GM06990 (cell line): ENCODE results near the gene AMOTL2.

Experiments used
- DNase-seq: peaks from one replicate; pipeline ENCODE4 v3.0.0-alpha.2; 2011; ENCODE audit not compliant: insufficient read length; ENCODE audit errors: extremely low read depth
- H3K27me3 ChIP-seq: replicated peaks from 2 replicates; pipeline ENCODE4 v1.6.0; 2011; ENCODE audit warnings: low read length; ENCODE audit not compliant: control insufficient read depth, insufficient read depth
- H3K36me3 ChIP-seq: 2 replicates; pipeline ENCODE4 v1.5.1; 2011; ENCODE audit warnings: low read length; ENCODE audit not compliant: control insufficient read depth, insufficient read depth
- H3K4me3 ChIP-seq: replicated peaks from 2 replicates; pipeline ENCODE4 v1.5.1; 2011; ENCODE audit warnings: low read depth, mild to moderate bottlenecking, control low read depth, low read length
- TF ChIP-seq, protein P1 (sequence below): IDR thresholded peaks from 2 replicates; pipeline ENCODE4 v1.5.1; 2011; ENCODE audit warnings: low read length, control low read depth, mild to moderate bottlenecking, inconsistent platforms; ENCODE audit not compliant: insufficient read depth, poor library complexity, severe bottlenecking

The AMOTL2 gene

DNA sequence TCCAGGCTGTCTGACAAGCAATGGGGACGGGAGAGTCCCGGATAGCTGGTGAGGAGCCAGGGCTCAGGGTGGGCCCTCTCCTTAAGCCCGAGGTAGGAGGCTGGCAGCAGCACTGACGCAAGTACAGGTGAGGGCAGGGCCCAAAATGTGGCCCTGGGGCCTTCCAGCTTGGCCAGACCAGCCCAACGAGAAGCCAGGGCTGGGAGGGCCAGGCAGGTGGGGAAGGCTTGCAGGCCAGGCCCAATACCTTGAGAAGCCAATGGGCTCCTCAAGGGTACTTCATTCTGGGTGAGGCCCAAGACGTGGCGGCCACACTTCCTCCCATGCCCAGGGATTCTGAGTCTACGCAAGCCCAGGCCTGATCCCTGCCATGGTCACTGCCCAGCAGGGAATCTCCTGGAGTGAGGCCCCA, 37.2 kb downstream of the AMOTL2 start:
- TF ChIP-seq, protein P1, sequence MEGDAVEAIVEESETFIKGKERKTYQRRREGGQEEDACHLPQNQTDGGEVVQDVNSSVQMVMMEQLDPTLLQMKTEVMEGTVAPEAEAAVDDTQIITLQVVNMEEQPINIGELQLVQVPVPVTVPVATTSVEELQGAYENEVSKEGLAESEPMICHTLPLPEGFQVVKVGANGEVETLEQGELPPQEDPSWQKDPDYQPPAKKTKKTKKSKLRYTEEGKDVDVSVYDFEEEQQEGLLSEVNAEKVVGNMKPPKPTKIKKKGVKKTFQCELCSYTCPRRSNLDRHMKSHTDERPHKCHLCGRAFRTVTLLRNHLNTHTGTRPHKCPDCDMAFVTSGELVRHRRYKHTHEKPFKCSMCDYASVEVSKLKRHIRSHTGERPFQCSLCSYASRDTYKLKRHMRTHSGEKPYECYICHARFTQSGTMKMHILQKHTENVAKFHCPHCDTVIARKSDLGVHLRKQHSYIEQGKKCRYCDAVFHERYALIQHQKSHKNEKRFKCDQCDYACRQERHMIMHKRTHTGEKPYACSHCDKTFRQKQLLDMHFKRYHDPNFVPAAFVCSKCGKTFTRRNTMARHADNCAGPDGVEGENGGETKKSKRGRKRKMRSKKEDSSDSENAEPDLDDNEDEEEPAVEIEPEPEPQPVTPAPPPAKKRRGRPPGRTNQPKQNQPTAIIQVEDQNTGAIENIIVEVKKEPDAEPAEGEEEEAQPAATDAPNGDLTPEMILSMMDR: no peak
- Histone ChIP-seq H3K36me3 (no peaks in the 10 kb centered on the region), H3K27me3 (no peaks in the 10 kb centered on the region), H3K4me3 (no peak overlapping the region)
- DNase-seq: no peak

DNA sequence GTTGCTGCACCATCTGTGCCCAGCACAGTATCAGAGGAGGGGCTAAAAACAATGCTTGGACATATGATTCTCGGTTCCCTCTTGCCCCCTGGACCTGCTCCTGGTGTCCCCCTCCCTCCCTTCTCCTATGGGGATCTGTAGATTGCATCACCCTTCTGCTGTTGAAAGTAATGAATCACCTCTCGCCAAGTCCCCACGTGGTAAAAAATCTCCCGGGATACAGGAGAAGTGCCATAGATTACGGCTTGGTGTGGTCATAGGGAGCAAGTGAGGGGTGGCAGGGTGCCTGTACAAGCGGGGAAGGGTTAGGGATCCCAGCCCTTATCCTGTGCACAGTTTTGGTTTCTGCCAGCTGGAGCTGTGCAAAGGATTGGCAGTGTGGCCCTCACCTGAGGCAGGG, 37.7 kb downstream of the AMOTL2 start:
- Histone ChIP-seq H3K36me3 (no peaks in the 10 kb centered on the region), H3K27me3 (no peaks in the 10 kb centered on the region), H3K4me3 (no peak overlapping the region)
- TF ChIP-seq, protein P1: no peak
- no peak for DNase-seq

DNA sequence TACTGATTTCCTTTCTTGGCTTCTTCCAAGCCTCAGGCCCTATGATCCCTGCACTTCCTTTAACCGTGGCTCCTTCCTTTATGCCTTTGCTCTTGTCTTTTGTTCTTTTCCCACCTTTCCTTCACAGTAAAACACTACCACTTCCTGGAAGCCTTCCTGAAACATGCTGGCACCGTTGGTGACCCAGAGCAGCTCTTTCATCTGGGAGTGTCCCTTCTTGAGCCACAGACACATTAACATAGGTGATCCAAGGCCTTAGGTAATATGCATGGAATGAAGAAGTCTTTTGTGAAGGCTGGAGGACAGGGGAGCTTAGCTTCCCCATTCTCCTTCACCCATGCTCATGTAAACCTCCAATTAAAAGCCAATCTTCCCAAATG, 39.4 kb downstream of the AMOTL2 start:
- H3K27me3 ChIP-seq: no peaks in the 10 kb centered on the region; the same call in 1 of the 2 replicates
- DNase-seq: no peak
- no peaks in the 10 kb centered on the region for H3K36me3 ChIP-seq
- TF ChIP-seq, protein P1: no peak
- no peak overlapping the region for H3K4me3 ChIP-seq

DNA sequence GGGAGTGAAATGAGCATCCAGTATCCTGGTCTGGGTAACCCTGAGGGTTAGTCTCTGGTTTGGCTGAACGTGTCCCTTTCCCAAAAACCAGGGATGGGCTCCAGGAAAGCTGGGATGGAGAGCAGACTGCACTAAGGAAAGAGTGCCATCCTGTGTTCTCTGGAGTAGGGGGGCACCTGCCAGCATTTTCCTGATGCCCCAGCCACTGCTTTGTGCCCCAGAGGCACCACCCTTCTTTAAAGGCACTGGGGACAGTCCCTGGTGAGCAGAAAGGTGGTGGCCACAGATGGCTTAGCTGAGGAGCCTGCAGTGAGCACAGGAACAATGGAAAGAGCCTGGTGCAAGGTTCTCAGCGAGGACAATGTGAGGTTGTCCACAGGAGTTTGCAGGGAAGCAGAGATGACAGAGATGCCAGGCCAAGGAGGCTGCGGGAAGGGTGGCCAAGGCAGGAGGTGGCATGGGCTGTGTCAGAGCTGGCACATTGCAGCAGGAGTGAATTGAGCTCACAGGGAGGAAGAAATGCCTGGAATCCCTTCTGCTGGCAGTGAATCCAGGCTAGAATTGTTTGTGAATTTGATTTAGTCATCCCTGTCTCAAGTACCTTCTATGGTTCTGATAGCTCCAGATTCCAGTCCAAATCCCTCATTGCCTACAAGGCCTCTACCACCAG, 39.9 kb downstream of the AMOTL2 start:
- Histone ChIP-seq H3K36me3 (no peaks in the 10 kb centered on the region), H3K4me3 (no peak overlapping the region), H3K27me3 (no peaks in the 10 kb centered on the region; the same call in 1 of the 2 replicates)
- TF ChIP-seq, protein P1: no peak
- no peak for DNase-seq

DNA sequence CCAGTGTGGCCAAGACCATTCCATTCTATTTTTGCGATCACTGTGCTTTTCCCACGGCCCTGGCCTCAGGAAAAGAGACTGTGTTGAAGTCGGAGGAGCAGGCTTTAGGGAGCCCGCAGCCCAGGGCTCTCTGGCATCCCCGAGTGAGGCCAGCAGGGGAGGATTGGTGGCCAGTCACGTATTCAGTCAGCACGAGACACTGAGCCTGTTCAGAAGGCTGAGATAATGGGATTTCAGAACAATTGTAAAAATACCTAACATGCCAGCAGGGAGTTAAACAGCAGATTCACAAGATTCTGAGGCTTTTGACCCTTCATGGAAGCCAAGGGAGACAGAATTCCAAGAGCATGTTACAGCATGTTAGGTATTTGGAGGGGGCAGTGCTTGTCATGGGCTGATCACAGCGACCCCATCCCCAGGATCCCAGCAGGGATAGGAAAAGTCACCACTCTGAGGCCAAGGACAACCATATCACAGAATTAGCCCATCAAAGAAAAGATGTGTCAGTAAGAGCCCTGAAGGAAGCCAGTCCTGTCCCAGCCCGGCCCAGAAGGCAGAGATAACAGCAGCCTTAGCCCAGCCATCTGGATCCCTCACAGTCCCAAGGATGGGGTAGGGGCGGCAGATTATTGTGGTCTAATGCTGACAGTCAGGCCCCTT, 40.6 kb downstream of the AMOTL2 start:
- Histone ChIP-seq H3K27me3 (no peaks in the 10 kb centered on the region; the same call in 1 of the 2 replicates), H3K4me3 (no peak overlapping the region), H3K36me3 (no peaks in the 10 kb centered on the region)
- TF ChIP-seq, protein P1: no peak
- no peak for DNase-seq
